Lower leg skin (tissue), 4 donors: Measurements from ENCODE around the gene EID1. TPM values are rescaled to one million over a fixed set of nuclear protein-coding genes. Genes with fewer than 3 reads are reported as not detected.
"Not testable (repeated sequence)": the region's sequence is repeated elsewhere in the genome, so short reads cannot be mapped to it uniquely, and the experiment has no call there.

ENCODE experiments used
- DNase-seq, 2 donors: peaks; one replicate each; pipeline ENCODE4 v3.0.0-alpha.2; 2019; ENCODE audit warnings: low spot score in 2 of 2
- H3K4me3 ChIP-seq: fragments of 200-600 bp; sonication (generic); 2 replicates; pipeline ENCODE4 v1.5.1; 2017; ENCODE audit warnings: mild to moderate bottlenecking, low read depth; ENCODE audit not compliant: poor library complexity, severe bottlenecking
- POLR2A ChIP-seq, 2 donors: fragments of 450-650 bp; IDR thresholded peaks; one replicate each; pipeline ENCODE4 v1.6.1; 2016 to 2017; ENCODE audit warnings: antibody characterized with exemption in 2 of 2, mild to moderate bottlenecking in 1 of 2, moderate library complexity in 1 of 2
- WGBS, 2 donors: methylation state at CpG; one replicate each; pipeline ENCODE4 v1.1.5; 2018; 5-methylcytosine and 5-hydroxymethylcytosine counted together
- intact Hi-C: fragments of 100-400 bp; cut with DNase I; formaldehyde crosslinking; loops from one replicate; pipeline ENCODE4 v1.15.0; 2023; ENCODE audit warnings: low total_unique reads
- total RNA-seq, 4 donors: library from RNA; depleted of rRNA; stranded (reverse); fragments of >200 nt; gene quantifications; one replicate each; pipeline ENCODE4 v1.1.0, GENCODE V29; 2016
- TF ChIP-seq, protein P1 (sequence below), 3 donors: fragments of 450-650 bp; IDR thresholded peaks; one replicate each; pipeline ENCODE4 v1.5.1; 2016; ENCODE audit warnings: antibody characterized with exemption in 3 of 3, mild to moderate bottlenecking in 3 of 3, moderate library complexity in 2 of 3

The EID1 gene
- total RNA-seq, 4 donors from 2014 or later = 58.5 to 127 (median 78.4) TPM

DNA sequence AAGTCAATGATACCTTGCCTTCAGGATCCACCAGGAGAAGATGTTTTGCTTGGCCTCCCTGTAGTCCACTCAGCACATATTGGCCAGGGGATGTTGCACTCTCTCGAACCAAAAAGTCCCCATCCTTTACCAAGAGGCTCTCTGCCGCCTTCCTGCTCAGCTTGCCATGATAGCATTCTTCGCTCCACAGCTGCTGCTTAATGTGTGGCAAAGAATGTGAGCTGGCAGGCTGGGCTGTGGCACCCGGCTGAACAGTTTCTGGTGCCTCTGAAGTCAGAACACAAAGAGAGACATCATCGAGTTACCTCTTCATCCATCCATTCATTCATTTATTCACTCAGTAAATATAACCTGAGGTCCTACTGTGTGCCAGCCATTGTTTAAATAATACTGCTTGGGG is 43.2 kb upstream of the EID1 start:
- intact Hi-C loops = no loop called here
- H3K4me3 ChIP-seq = no peak overlapping the region
- no peak for DNase-seq
- TF ChIP-seq, protein P1, sequence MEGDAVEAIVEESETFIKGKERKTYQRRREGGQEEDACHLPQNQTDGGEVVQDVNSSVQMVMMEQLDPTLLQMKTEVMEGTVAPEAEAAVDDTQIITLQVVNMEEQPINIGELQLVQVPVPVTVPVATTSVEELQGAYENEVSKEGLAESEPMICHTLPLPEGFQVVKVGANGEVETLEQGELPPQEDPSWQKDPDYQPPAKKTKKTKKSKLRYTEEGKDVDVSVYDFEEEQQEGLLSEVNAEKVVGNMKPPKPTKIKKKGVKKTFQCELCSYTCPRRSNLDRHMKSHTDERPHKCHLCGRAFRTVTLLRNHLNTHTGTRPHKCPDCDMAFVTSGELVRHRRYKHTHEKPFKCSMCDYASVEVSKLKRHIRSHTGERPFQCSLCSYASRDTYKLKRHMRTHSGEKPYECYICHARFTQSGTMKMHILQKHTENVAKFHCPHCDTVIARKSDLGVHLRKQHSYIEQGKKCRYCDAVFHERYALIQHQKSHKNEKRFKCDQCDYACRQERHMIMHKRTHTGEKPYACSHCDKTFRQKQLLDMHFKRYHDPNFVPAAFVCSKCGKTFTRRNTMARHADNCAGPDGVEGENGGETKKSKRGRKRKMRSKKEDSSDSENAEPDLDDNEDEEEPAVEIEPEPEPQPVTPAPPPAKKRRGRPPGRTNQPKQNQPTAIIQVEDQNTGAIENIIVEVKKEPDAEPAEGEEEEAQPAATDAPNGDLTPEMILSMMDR (IDR thresholded peaks at IDR 0.05) = no peak
- no peak for TF ChIP-seq POLR2A (IDR thresholded peaks at IDR 0.05)
- 89 to 90% methylated on average over 5 of the region's 5 CpGs for whole genome bisulfite sequencing, 2 donors

DNA sequence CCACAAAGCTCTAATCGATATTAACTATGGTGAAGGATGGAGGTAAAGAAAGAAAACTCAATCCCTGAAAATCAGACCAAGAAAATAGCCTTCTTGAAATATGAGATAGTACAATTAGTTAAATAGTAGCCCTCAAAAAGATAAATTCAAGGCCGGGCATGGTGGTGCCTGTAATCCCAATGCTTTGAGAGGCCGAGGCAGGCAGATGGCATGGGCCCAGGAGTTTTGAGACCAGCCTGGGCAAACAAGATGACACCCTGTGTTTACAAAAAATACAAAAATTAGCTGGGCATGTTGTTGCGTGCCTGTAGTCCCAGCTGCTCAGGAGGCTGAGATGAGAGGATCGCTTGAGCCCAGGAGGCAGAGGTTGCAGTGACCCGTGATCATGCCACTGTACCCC is 35.4 kb upstream of the EID1 start:
- WGBS, 2 donors = 76 to 86% methylated on average over 6 of the region's 6 CpGs
- no peak for TF ChIP-seq POLR2A (IDR thresholded peaks at IDR 0.05)
- TF ChIP-seq, protein P1 (IDR thresholded peaks at IDR 0.05) = no peak
- intact Hi-C loops = no loop called here
- H3K4me3 ChIP-seq = no peak overlapping the region
- DNase-seq = no peak

DNA sequence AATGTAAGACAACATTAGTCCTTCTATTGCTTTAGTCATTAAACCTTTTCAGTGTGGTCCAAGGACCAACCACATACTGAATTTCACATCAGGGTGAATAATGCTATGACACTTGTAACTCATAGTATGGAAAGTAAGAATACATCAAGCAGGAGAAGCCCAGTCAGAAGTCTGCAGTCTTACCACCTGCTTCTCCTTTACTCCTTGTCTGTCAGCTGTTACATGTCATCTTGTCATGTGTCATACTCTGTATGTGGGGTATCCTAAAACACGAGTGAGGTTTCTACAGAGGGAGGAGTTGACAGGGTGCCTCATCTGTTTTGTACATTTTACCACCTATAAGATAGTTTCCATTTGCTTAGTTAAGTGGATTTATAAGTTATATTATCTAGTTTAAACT is 32.8 kb upstream of the EID1 start:
- intact Hi-C loops = no loop called here
- 67 to 77% methylated on average over 1 of the region's 1 CpG for WGBS, 2 donors
- no peak overlapping the region for H3K4me3 ChIP-seq
- TF ChIP-seq, protein P1 (IDR thresholded peaks at IDR 0.05) = no peak
- TF ChIP-seq POLR2A (IDR thresholded peaks at IDR 0.05) = no peak
- no peak for DNase-seq

DNA sequence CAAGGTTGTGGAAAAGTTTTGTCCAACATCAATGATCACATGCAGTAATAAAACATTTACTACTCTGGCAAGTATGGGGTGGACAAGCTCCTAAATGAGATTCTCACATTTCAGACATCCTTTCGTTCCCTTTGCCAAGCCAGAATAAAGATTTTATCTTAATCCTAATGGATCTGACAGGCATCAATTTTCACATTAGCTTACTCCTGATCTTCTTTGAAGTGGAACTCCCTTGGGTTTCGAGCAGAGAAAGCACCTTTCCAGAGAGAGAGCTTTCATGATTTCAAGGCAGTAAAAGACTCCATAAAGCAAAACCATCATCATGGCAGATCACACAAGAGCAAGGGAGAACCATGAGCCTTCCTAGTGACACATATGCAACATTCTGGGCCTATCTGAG is 27.3 kb upstream of the EID1 start:
- intact Hi-C loops = no loop called here
- no peak overlapping the region for H3K4me3 ChIP-seq
- no peak for DNase-seq
- WGBS, 2 donors = 65 to 75% methylated on average over 2 of the region's 2 CpGs
- TF ChIP-seq, protein P1 (IDR thresholded peaks at IDR 0.05) = no peak
- no peak for TF ChIP-seq POLR2A (IDR thresholded peaks at IDR 0.05)

DNA sequence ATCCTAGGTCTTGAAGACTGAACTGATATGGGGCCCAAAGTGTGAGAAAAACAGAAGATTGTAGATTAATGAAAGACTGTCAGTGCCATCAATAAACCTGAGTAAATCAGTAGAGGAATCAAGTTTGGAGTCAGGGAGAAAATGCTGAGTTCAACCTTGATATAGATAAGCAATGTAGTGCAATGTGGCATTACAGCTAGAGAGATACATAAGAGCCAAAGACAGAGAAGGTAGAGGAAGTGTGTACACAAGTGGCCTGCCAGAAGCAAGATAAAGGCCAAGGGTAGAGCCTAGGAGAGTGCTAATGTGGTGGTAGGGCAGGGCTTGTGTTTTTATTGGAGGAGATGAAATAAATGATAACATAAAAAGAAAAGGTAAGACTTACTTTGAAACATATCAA is 26.0 kb upstream of the EID1 start:
- DNase-seq = no peak
- H3K4me3 ChIP-seq = no peak overlapping the region
- intact Hi-C loops = no loop called here
- no peak for TF ChIP-seq POLR2A (IDR thresholded peaks at IDR 0.05)
- TF ChIP-seq, protein P1 (IDR thresholded peaks at IDR 0.05) = no peak

DNA sequence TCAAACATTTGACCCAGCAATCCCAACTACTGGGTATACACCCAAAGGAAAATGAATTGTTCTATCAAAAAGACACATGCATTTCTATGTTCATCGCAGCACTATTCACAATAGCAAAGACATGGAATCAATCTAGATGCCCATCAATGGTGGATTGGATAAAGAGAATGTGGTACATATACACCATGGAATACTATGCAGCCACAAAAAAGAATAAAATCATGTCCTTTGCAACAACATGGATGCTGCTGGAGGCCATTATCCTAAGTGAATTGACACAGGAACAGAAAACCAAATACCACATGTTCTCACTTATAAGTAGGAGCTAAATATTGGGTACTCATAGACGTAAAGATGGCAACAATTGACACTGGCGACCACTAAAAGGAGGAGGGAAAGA is 23.5 kb upstream of the EID1 start:
- intact Hi-C loops, H3K4me3 ChIP-seq, DNase-seq: not testable (repeated sequence)
- WGBS, 2 donors = 96 to 100% methylated on average over 3 of the region's 3 CpGs
